ENCODE data around the gene ATXN2.
"Not testable (repeated sequence)": the region's sequence is repeated elsewhere in the genome, so short reads cannot be mapped to it uniquely, and the experiment has no call there.

Gene ATXN2

GRCh38 chr12:111408686-111409402 lies 190.3 kb downstream of the ATXN2 start:
- Histone ChIP-seq H3K4me3 (ENCODE audit: low read length) (peak overlapping the region; percentile 24), H3K27ac (ENCODE audit: low read depth, low read length) (no peak overlapping the region)

GRCh38 chr12:111408116-111408440 lies 191.0 kb downstream of the ATXN2 start:
- Histone ChIP-seq H3K4me1 (ENCODE audit: control insufficient read depth, insufficient read depth, low read length) (peaks cover 2% of the 10 kb centered on the region), H3K36me3 (ENCODE audit: control insufficient read depth, insufficient read depth, low read length) (no peaks in the 10 kb centered on the region), H3K27ac (ENCODE audit: low read depth, low read length) (no peak overlapping the region), H3K4me3 (ENCODE audit: low read length) (peak overlapping the region; percentile 93), H3K9ac (ENCODE audit: low read length) (no peak overlapping the region), H3K27me3 (ENCODE audit: control insufficient read depth, insufficient read depth, low read length) (no peaks in the 10 kb centered on the region)

More at GRCh38 chr12:111408686-111409402, 190.3 kb downstream of the ATXN2 start:
- Histone ChIP-seq H3K4me1 (ENCODE audit: control insufficient read depth, insufficient read depth, low read length) (peaks cover 2% of the 10 kb centered on the region), H3K27me3 (ENCODE audit: control insufficient read depth, insufficient read depth, low read length) (no peaks in the 10 kb centered on the region), H3K9ac (ENCODE audit: low read length) (no peak overlapping the region), H3K36me3 (ENCODE audit: control insufficient read depth, insufficient read depth, low read length) (no peaks in the 10 kb centered on the region)

- Histone ChIP-seq H3K27ac (ENCODE audit: low read depth, low read length) (peak overlapping the region; percentile 21), H3K4me1 (ENCODE audit: control insufficient read depth, insufficient read depth, low read length) (peaks cover 2% of the 10 kb centered on the region), H3K27me3 (ENCODE audit: control insufficient read depth, insufficient read depth, low read length) (no peaks in the 10 kb centered on the region), H3K4me3 (ENCODE audit: low read length) (peak overlapping the region; percentile 93), H3K36me3 (ENCODE audit: control insufficient read depth, insufficient read depth, low read length) (no peaks in the 10 kb centered on the region), H3K9ac (ENCODE audit: low read length) (no peak overlapping the region)
These were observed 191.6 kb downstream of the ATXN2 start for GRCh38 chr12:111407377-111408115.

GRCh38 chr12:111406474-111407376 lies 192.4 kb downstream of the ATXN2 start:
- Histone ChIP-seq H3K4me1 (ENCODE audit: control insufficient read depth, insufficient read depth, low read length) (peaks cover 2% of the 10 kb centered on the region), H3K4me3 (ENCODE audit: low read length) (peak overlapping the region; percentile 93), H3K9ac (ENCODE audit: low read length) (peak overlapping the region; percentile 69), H3K27ac (ENCODE audit: low read depth, low read length) (peak overlapping the region; percentile 52), H3K36me3 (ENCODE audit: control insufficient read depth, insufficient read depth, low read length) (no peaks in the 10 kb centered on the region), H3K27me3 (ENCODE audit: control insufficient read depth, insufficient read depth, low read length) (no peaks in the 10 kb centered on the region)

GRCh38 chr12:111405859-111406473 lies 193.1 kb downstream of the ATXN2 start, which contains the start of gene SH2B3:
TSS of gene SH2B3 (plus strand) at chr12:111405923. CDS start at chr12:111418146, 12,223 bp downstream.
- Histone ChIP-seq H3K4me1 (ENCODE audit: control insufficient read depth, insufficient read depth, low read length) (peaks cover 2% of the 10 kb centered on the region), H3K27ac (ENCODE audit: low read depth, low read length) (peak within 1 kb of the TSS; percentile 52)

GRCh38 chr12:111405149-111405858 lies 193.8 kb downstream of the ATXN2 start:
- peaks cover 2% of the 10 kb centered on the region for H3K4me1 ChIP-seq (ENCODE audit: control insufficient read depth, insufficient read depth, low read length)

More at GRCh38 chr12:111405859-111406473, 193.1 kb downstream of the ATXN2 start, which contains the start of gene SH2B3:
- Histone ChIP-seq H3K36me3 (ENCODE audit: control insufficient read depth, insufficient read depth, low read length) (no peaks in the 10 kb centered on the region), H3K4me3 (ENCODE audit: low read length) (peak within 1 kb of the TSS; percentile 93), H3K27me3 (ENCODE audit: control insufficient read depth, insufficient read depth, low read length) (no peaks in the 10 kb centered on the region), H3K9ac (ENCODE audit: low read length) (peak within 1 kb of the TSS; percentile 69)

GRCh38 chr12:111404362-111405148 lies 194.6 kb downstream of the ATXN2 start:
- Histone ChIP-seq H3K27me3 (ENCODE audit: control insufficient read depth, insufficient read depth, low read length) (no peaks in the 10 kb centered on the region), H3K4me3 (ENCODE audit: low read length) (peak overlapping the region; percentile 67), H3K4me1 (ENCODE audit: control insufficient read depth, insufficient read depth, low read length) (no peaks in the 10 kb centered on the region), H3K9ac (ENCODE audit: low read length) (no peak overlapping the region), H3K27ac (ENCODE audit: low read depth, low read length) (peak overlapping the region; percentile 10), H3K36me3 (ENCODE audit: control insufficient read depth, insufficient read depth, low read length) (no peaks in the 10 kb centered on the region)

More at GRCh38 chr12:111405149-111405858, 193.8 kb downstream of the ATXN2 start:
- H3K27ac ChIP-seq (ENCODE audit: low read depth, low read length): peak overlapping the region; percentile 10
- no peak overlapping the region for H3K9ac ChIP-seq (ENCODE audit: low read length)
- no peaks in the 10 kb centered on the region for H3K27me3 ChIP-seq (ENCODE audit: control insufficient read depth, insufficient read depth, low read length)
- peak overlapping the region; percentile 67 for H3K4me3 ChIP-seq (ENCODE audit: low read length)
- H3K36me3 ChIP-seq (ENCODE audit: control insufficient read depth, insufficient read depth, low read length): no peaks in the 10 kb centered on the region

- not testable (repeated sequence) for H3K36me3 ChIP-seq (ENCODE audit: control insufficient read depth, insufficient read depth, low read length); H3K4me3 ChIP-seq (ENCODE audit: low read length); H3K9ac ChIP-seq (ENCODE audit: low read length); H3K27ac ChIP-seq (ENCODE audit: low read depth, low read length); H3K4me1 ChIP-seq (ENCODE audit: control insufficient read depth, insufficient read depth, low read length); H3K27me3 ChIP-seq (ENCODE audit: control insufficient read depth, insufficient read depth, low read length)
These were observed 196.7 kb downstream of the ATXN2 start for GRCh38 chr12:111402490-111402824.

Measured in rectal smooth muscle tissue (tissue), 1 donor.